Pulmonary artery endothelial cell (primary cell): ENCODE data around the gene SETBP1. TPM values are rescaled to one million over a fixed set of nuclear protein-coding genes. Genes with fewer than 3 reads are reported as not detected.

Source experiments
- DNase-seq: peaks from one replicate; pipeline ENCODE4 v3.0.0-alpha.2; 2011; ENCODE audit warnings: low read depth, low spot score
- total RNA-seq: library from RNA; depleted of rRNA; stranded (reverse); fragments of >200 nt; gene quantifications from 2 replicates; pipeline ENCODE4 v1.2.3, GENCODE V29; 2014

The SETBP1 gene
- total RNA-seq, 1 donor from 2014 or later: 4.0 TPM

DNA sequence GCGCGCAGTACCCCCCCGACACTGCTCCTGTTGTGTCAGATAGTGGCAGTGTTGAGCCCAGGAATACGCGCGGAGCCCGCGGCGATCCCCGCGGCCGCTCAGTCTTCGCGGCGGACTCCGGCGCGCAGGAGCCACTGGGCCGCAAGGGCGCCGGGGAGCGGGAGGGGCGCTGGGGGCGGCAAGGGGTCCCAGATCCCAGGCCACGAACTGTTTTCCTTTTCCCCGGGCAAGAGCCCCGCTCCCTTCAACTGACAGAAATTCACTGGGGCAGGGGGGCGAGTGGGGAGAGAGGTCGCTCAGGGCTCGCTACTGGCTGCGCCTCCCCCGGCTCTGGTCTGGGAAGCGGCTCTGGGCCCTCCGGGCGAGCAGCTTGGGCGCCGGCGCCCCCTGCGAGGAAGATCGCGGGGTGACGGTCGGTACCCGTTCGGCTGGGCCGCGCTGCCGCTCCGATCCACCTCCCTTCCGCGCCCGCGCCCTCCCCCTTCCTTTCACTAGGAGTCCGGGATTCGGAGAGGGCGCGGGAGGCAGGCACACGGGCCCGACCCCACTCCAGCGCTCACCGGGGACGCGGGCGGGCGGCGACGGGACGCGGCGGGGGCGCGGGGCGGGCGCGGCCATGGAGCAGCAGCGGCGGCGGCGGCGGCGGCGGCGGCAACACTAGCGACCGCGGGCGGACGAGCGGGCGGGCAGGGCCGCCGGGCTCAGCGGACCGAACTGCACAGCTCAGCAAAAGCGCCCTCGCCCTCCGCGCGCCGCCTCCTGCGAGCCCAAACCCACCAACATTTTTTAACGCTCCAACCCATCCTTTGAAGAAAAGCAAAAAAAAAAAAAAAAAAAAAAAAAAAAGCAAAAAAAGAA is 1.4 kb upstream of the SETBP1 start:
- peak; percentile 65 for DNase-seq

DNA sequence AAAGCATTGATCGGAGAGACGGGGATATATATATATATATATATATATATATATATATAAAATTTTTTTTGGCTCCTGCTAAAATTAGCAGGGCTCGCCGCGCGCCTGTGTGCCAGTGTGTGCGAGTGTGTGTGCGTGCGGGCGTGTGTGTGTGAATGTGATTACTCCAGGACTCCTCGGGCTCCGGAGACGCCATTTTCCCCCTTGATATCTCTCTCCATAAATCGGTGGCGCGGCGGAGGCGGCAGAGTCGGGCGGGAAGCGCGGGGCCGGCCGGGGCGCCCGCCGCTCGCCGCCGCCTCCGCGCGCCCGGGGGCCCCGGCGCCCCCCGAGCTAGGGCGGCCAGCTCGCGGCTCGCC is 795 bp upstream of the SETBP1 start:
- DNase-seq: no peak

DNA sequence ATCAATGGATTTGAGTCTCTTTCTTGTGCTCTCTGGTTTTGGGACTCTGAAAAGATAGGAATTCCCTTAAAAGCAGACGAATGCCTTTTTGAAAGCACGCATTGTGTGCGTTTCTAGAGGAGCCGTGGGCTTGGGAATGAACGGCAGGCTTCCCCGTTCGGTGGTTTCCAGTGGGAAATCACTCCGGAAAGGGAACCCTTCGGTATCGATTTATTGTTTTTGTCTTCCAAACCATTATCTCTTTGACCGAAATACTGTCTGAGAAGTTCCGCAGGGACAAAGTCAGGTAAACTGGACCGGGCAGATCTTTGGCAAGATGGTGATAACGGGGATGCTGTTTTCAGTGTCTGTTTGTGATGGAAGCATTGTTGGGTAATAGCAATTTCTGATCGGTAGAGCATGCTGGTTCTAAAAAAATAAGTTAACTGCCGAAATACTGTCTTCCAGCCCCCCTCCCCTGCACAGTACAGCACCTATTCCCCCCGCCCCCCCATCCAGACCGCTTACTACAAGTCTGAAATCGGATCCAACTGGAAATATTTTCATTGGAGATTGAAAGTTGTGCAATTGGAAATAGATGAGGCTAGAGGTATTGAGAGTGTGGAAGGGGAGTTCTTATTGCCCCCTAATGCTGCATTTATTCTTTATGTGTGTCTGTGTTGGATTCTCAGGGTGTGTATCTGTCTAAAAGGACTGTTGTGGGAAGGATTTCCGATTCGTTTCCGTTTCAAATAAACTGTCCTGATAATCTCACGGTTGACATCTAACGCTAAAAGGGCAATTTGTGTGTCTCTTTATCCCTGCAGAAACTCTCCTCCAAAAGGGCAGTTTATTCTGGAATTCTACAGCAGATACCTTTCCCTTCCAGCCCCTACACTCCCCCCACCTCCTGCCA is 635 bp downstream of the SETBP1 start:
- DNase-seq: no peak

DNA sequence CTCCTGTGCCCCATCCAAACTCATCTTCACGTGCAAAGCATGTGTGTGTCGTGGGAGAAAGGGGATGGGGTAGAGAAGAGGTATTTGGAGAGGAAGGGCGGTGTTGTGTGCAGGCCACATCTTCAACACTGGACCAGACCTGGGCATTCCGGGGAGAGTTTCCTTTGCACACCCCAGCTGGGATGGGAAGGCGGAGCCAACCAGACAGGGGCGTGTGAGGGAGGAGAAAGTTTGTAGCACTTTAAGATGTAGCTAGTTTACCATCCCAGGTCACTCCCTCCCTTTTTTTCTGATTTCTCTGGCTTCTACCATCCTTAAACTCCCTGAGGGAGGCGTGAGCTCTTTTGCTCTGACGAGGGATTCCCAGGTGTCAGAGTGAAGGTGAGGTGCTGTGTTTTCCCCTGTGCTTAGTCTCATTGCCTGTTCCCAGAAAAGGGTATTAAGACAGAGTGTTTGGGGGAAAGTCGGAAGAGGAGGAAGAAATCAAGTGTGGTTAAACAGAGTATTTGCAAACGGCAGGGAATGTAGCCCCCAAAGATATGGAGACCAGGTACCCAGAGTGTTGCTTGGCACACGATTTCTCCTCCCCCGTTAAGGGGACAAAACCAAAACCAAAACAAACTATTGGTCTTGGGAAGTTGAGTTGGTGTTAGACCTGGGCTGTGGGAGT is 1.6 kb downstream of the SETBP1 start:
- no peak for DNase-seq

DNA sequence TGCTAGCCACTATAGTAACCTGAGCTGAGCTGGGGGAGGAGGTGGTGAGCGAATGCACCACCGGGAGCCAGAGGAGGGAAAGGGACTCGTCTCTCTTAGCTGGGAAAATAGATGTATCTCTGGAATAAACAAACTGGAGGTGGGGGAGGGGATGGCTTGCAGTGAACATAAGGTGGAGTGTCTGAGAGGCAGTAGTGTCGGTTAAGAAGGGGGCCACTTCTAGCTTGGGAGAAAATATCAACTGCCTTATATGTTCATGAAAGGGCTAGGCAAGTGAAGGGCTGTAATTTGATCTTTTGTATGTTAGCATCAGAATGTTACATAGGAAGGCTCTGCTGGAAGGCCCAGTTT is 2.2 kb downstream of the SETBP1 start:
- no peak for DNase-seq

DNA sequence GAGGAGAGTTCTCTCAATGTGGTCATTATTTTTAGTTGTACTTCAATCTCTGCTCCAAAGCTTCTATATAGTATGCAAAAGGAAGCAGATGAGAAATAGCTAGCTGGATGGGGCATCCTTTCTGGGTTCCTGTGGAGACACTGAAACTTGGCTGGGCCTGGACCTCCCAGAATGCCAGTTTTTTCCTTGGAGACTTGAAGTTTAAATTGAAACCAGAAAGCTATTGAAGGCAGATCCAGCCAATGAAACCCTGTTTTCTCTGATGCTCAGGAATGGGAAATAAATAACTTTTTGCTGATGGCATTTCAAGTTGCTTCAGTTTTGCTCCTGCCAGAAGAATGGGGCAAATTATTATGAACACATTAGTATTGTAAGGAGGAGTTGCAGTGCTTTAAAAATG is 2.9 kb downstream of the SETBP1 start:
- DNase-seq: no peak

DNA sequence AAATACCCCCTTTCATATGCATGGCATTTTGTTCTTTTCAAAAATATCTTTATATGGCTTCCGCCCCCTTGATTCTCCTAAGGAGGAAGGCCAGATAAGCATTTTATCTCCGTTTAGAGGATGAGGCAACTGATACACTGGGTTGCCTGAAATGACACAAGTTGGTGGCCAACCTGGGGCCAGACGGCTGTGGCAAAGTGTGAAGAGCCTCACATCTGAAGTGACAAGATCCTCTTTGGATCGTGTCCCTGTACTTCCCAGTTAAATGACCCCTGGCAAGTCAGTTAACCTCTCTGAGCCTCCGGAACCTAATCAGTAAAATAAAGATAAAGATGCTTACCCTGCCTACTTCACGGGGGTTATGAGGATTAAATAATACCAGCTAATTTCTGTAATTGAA is 4.6 kb downstream of the SETBP1 start:
- no peak for DNase-seq

DNA sequence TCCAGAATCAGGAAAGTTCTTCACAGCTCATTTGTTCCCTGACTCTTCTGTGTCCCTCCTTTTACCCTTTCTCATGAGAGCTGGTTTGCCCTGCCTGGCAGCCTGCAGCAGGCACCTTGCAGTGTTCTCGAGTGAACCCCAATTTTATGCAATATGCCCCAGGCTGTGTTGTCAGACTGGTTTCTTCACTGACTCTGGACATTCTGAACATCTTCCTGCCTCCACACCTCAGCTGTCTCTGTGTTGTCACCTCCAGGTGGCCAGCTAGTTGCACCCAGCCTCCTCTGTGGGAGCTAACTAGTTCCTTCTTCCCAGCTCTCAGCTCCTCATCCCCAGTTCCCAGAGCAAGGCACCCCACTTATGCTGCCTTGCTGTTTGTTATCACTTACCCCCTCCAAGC is 5.5 kb downstream of the SETBP1 start:
- no peak for DNase-seq

DNA sequence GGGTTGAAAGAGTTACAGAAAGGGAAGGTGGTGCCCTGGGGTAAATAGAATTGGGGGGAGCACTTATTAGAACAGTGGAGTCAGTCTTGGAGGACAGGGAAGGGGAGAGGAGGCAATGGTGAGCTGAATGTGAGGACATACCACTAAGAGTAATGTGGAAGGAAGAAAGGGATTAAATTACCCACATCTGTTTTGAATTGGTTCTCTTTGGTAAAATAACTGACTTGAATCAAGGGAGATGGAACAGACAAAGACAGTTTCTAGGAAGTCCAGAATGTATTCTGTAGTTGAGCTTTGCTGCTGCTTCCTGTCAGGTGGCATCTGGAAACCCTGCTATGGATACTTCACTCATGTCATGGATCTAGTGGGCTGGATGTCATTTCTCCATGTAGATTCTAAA is 6.7 kb downstream of the SETBP1 start:
- DNase-seq: no peak

DNA sequence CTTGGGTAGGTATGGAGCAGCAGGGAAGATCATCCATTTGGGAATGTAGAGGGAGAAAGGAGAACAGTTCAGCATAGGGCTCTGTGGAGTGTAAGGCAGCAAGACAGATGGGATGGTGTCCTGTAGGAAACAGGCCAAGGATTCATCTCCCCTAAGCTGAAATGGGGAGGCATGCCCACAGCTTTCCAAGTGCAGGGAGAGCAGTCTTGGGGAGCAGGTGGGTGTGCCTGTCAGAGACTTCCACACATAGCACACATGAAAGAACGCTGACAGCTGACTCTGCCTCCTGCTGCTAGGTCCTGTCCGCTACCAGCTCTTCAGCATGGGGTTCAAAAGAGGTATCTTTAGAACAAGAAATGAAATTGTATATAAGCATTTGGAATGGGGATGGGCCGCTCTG is 9.0 kb downstream of the SETBP1 start:
- DNase-seq: no peak

DNA sequence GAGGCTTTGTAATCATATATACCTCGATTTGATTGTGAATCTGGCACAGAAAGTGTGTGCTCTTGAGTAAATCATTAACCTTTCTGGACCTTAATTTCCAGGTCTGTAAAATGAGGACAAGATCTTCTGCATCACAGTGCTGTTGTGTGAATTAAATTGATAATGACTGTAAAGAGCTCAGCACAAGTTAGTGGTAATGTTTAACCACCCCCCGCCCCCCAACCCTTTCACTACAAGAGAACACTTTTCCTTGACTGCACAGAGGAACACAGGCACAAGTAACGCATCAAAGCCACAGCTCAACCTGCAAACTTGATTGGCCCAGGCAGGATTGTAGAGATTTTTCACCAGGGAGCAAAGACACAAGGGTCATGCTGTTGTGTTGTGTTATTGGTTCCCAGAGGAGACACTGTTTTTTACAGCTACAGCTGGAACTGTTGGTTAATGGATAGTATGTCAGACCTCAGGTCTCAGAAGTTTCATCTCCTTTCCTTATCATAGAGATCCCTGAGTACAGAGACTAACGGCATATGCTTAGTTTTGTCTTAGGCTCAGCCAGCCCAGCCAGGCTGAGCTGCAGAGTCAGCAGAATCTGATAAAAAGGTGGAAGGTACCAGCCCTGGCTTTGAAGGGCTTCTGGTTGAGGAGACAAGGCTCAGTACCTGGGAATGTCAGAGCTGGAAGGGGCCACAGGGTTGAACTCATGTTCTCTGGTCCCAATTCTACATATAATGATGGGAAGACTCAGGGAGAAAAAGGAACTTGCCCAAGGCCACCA is 10.6 kb downstream of the SETBP1 start:
- no peak for DNase-seq

DNA sequence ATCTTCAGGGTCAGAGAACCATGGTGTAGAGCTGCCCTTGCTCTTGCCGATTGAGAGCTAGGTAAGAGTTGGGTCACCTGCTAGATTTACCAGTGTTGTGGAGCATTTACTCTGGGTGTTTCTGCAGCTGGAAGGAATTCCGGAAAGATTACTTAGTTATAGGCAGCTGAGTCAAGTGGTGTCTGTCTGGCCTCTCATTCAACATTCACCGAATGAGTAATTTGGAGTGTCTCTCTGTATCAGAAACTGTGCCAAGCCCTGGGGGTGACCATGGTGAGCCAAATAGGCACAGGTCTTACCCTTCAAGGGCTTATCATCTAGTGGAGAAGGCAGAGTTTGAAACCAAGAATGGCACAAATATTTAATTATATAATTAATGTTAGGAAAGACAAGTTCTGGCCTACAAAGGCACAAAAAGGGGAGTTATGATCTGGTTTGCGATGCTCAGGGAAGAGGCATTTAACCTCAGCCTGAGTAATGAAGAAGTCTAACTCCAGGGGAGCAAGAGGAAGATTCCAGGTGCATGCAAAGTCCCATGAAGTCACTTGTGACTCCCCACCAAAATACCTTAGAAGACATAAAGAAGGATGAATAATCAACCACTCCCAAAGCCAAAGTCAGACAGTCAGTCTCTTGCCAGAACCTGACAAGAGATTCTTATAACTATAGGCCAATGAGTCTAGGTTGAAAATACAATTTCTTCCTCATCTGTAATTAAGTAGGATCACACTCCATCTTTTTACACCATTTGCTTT is 12.5 kb downstream of the SETBP1 start:
- no peak for DNase-seq

DNA sequence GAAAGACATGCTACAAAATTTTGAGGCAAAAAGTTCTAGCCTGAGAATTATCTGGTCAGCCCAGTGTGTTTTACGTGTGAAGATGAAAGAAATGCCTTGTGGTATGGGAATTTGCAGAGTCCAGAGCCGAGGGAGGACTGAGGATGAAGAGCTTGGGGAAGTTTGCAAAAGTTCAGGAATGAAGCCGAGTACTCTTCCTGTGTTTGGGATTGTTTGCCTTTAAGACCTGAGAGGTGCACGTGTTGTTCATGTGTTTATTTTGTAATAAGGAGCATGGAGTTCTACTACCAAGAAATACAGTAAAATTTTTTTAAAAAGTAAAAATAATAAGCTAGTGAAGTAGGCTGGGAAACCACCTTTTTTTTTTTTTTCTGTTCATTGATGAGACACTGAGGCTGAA is 14.8 kb downstream of the SETBP1 start:
- DNase-seq: no peak

DNA sequence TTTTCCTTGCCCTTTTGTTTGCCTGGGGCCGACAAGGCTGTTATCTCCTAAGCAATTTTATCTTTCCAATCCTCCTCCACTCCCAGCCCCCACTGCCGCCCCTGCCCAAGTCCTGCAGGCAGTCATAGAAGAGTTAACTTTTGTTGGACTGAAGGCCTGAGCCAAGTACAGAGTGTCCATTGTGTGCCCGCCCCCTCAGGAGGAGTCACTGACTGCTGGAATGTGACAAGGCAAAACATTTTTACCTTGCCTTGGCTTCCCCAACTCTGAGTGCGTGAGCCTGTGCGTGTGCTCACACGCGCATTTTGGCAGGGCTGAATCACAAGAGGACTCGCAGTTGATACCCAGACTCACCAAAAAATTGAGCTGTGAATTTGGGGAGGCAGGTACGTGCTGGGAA is 16.2 kb downstream of the SETBP1 start:
- DNase-seq: no peak

DNA sequence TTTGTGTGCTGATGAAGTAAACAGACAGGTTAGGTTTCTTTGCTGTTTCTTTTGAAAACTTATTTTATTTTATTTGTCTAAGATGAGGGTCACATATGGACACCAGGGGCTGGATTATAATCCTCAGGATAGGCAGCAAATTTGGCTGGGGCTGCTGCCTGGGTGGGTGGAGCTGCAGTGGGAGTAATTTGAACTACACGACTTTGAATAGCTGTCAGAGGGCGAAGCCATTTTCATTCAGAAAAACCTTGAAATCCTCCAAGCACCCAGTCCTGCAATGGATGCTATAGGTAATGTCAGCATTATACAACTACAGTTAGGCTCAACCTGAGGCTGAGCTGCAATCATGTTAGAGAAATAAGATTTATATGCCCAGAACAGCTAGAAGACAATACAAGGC is 16.6 kb downstream of the SETBP1 start:
- DNase-seq: no peak

DNA sequence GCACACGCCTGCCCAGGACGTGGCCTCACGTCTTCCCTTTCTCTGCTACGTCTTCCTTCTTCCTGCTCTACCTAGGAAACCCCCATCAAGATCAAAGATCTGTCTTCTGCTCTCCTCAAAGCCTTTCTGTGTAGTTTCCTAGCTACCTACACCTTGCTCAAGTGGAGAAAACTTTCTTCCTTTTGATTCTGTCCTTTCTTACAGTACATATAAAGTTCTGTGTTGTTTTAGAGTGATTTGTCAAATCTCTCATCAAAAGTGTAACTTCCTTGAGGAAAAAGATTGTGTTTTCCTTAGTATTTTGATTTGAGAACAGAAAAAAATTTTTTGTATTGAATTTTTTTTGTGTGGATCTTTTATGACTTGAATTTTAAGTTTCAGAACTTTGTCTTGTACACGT is 17.8 kb downstream of the SETBP1 start:
- no peak for DNase-seq

DNA sequence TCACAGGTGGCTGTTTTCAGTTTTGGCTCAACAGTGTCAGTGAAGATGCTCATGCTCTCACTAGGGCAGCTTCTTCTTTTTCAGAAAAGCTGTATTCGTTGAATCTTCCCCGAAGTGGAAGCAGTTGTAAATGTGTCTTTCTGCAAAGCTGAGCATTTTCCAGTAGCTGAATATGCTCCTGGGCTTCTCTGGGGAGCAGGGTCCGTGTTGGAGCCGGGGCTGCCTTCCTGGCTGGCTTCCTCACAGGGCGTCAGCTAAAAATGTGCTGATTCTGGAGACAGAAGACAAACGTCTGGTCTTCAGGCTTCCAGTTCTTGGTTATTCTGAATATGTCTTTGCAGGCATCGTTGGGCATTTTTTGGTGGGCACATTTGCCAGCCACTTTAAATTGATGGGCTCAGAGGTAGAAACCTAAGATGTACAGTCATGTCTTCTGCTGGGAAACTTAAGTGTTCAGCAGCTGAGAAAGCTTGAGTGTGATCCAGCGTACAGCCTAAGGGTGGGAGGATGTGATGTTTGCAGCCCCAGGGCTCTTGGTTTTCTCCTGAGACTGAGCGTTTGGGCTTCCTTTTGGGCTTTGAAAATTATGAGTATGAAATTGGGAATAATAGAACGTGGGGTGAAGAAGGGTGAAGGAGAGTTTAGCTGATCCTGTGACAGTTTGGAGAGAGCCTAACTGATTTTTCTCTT is 19.0 kb downstream of the SETBP1 start:
- DNase-seq: no peak

DNA sequence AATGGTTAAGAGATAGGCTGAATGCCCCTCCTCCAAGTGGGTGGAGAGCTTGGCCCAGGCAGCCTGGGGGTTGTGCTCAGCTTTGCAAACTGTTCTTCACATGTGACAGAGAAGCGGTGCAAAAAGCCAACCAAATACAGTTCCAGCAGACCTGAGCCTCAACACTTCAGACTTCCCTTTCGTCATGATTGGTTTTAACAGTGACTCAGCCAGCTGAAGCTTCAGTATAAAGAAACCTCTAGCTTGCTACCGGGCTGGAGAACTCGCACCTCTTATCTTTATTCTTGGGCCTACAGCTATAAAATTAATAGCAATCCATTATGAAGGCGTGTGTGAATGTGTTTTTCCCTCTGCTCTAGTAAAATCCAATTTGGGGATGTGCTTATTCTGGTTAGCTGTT is 20.0 kb downstream of the SETBP1 start:
- DNase-seq: no peak

DNA sequence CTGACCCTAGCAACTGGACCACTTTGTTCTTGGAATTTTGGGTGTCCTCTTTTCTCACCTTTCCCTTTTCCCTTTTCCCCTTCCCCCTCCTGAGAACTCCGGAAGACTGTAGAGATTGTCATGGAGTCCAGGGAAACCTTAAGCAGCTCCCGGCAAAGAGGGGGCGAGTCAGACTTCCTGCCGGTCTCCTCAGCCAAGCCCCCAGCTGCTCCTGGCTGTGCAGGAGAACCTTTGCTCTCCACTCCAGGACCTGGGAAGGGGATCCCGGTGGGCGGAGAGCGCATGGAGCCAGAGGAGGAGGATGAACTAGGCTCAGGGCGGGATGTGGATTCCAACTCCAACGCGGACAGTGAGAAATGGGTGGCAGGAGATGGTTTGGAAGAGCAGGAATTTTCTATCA is 20.5 kb downstream of the SETBP1 start:
- DNase-seq: no peak

DNA sequence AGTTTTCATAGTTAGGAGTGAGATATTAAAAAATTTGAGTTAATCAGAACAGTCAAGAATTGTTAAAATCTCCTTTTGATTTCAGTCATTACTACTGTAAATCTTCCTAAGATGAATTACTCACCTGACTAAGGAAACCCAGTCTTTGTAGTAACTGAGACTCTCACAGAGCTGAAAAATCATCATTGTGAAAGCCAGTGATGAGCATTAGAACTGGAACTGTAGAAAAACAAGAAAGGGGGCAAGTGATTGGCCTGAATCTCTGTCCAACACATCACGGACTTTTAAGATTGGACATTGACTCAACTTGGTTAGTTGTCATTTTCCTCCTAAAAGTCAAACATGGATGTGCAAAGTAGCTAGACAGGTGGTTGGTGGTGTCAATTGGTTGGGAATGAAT is 21.9 kb downstream of the SETBP1 start:
- DNase-seq: no peak
